Uterus (tissue), 2 donors: Measurements from ENCODE around the gene AP4E1.

Experiments used
- POLR2A ChIP-seq, 2 donors: fragments of 450-650 bp; IDR thresholded peaks; one replicate each; pipeline ENCODE4 v1.6.1; 2016; ENCODE audit warnings: antibody characterized with exemption in 2 of 2, mild to moderate bottlenecking in 1 of 2, moderate library complexity in 1 of 2
- TF ChIP-seq, protein P1 (sequence below), 4 experiments: fragments of 200-600 bp in 2 of 4; fragments of 450-650 bp in 2 of 4; sonication (generic) in 2 of 4; IDR thresholded peaks; one replicate each; pipeline ENCODE4 v1.5.1; 2016 to 2019; ENCODE audit warnings: antibody characterized with exemption in 4 of 4, mild to moderate bottlenecking in 2 of 4, moderate library complexity in 1 of 4

GRCh38 chr15:50864873-50865272, 43.6 kb upstream of the AP4E1 start:
- TF ChIP-seq, protein P1, sequence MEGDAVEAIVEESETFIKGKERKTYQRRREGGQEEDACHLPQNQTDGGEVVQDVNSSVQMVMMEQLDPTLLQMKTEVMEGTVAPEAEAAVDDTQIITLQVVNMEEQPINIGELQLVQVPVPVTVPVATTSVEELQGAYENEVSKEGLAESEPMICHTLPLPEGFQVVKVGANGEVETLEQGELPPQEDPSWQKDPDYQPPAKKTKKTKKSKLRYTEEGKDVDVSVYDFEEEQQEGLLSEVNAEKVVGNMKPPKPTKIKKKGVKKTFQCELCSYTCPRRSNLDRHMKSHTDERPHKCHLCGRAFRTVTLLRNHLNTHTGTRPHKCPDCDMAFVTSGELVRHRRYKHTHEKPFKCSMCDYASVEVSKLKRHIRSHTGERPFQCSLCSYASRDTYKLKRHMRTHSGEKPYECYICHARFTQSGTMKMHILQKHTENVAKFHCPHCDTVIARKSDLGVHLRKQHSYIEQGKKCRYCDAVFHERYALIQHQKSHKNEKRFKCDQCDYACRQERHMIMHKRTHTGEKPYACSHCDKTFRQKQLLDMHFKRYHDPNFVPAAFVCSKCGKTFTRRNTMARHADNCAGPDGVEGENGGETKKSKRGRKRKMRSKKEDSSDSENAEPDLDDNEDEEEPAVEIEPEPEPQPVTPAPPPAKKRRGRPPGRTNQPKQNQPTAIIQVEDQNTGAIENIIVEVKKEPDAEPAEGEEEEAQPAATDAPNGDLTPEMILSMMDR (IDR thresholded peaks at IDR 0.05): no peak
- TF ChIP-seq POLR2A (IDR thresholded peaks at IDR 0.05): no peak
